Activated CD8-positive, alpha-beta memory T cell treated with anti-CD3 and anti-CD28 coated beads, Interleukin-2, amount 50 U/mL, for 4 hours (primary cell): ENCODE data around the gene FBXO42.
"Not testable (repeated sequence)": the region's sequence is repeated elsewhere in the genome, so short reads cannot be mapped to it uniquely, and the experiment has no call there.

ENCODE experiments used
- DNase-seq: peaks from one replicate; pipeline ENCODE4 v3.0.0-alpha.2; 2020

The FBXO42 gene

DNA sequence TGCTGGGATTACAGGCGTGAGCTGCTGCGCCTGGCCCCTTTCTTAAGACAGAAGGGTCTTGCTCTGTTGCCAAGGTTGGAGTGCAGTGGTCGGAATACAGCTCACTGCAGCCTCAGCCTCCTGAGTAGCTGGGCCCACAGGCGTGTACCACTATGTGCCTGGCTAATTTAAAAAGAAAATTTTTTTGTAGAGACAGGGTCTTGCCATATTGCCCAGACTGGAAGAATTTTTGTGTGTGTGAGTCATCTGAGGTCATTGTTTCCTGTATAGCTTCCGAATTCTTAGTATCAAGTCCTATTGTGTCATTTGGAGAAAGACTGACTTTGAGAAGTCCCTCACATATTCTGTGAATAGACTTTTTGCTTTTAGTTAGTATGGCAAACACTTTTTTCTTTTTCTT is 19.4 kb upstream of the FBXO42 start:
- no peak for DNase-seq

- no peak for DNase-seq
Observed at GRCh38 chr1:16369821-16370220, 17.5 kb upstream of the FBXO42 start.

- DNase-seq = no peak
Observed at GRCh38 chr1:16367968-16368890, 15.9 kb upstream of the FBXO42 start.

DNA sequence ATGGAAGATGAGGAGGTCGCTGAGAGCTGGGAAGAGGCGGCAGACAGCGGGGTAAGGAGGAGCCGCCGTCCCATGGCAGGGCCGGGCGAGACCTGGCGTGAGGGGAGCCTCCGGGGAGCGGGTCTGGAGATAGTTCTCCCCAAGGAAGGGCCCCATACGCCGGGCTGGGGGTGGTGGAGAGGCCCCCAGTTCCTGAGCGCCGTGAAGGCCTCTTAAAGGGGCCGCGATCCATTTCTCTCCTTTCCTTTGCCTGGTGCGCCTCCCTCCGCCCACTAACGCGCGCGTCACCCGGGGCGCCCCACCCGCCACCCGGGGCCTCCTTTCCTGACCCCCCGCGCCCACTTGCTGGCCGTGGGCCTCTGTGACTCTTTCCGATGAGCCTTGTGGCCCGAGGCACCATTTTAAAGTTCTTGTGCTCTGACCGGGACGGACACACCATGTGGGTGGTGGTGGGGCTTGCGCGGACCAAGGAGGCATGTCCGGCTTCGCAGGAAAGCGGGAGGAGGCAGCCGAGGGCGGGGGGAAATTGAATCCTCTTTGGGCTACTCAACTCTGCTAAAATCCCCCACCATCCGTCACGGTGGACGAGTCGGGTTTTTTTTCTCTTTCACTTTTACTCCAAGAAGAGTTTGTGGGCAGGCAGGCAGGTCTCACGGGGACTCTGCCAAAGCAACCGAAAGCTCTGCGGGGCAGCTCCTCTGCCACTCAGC is 15.1 kb upstream of the FBXO42 start:
- peak; percentile 87 for DNase-seq

- peak; percentile 93 for DNase-seq
Observed at GRCh38 chr1:16366722-16367257, 14.5 kb upstream of the FBXO42 start, which contains the start of gene SZRD1. Gene SZRD1 (plus strand): TSS chr1:16367242. CDS start chr1:16367258, 16 bp downstream.

DNA sequence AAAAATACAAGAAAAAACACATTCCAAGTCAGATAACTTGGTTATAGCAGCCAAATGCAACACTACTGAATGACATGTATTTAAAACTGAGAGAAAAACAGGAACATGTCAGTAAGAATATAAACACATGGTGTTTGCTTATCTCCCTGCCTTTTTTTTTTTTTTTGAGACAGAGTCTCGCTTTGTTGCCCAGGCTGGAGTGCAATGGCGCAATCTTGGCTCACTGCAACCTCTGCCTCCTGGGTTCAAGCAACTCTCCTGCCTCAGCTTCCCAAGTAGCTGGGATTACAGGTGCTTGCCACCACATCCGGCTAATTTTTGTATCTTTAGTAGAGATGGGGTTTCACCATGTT is 12.8 kb upstream of the FBXO42 start:
- not testable (repeated sequence) for DNase-seq

DNA sequence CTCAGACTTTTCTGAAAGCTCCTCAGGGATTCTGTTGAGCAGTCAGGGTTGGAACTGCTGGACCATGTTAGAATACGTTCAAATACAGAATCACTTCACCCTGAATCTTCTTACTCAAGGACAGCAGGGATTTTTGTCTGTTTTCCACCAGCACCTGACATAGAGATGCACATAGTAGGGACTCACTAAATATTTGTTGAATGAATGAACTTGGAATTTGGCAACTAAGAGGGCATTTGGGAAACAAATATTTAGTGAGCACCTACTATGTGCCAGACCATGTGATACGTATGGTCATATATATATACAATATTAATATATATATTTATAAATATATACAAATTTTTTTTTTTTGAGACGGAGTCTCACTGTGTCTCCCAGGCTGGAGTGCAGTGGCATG is 4.6 kb upstream of the FBXO42 start:
- no peak for DNase-seq

- DNase-seq = no peak
Observed at GRCh38 chr1:16354619-16355018, 2.3 kb upstream of the FBXO42 start.

DNA sequence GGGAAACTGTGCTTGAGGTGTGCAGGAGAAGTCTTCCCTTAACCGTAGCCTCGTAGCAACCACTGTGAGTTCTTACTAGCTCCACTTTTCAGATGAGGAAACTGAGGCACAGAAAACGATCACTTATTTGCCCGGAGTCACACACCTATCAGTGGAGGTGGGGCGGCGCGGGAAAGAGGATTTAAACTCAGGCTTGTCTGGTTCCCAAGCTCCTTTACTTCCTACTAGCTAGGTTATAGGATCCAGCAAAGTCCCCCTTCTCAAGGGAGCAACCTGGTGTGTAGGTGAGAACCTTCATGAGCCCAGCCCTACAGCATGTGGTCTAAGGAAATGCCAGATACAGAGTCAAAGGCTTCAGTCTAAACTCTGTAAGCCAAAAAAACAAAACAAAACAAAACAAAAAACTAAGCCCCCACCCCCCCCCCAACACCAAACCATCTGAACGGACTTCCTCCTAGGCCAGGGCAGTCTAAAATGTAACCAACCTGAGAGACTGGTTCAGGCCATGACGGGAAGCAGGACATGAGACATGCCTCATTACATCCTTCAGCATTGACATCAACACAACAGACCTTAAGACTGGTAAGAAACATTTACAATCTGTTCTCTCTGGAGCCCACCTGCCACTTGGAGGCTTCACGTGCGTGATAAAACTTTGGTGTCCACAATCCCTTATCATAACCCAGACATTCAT is 709 bp upstream of the FBXO42 start:
- DNase-seq = no peak

DNA sequence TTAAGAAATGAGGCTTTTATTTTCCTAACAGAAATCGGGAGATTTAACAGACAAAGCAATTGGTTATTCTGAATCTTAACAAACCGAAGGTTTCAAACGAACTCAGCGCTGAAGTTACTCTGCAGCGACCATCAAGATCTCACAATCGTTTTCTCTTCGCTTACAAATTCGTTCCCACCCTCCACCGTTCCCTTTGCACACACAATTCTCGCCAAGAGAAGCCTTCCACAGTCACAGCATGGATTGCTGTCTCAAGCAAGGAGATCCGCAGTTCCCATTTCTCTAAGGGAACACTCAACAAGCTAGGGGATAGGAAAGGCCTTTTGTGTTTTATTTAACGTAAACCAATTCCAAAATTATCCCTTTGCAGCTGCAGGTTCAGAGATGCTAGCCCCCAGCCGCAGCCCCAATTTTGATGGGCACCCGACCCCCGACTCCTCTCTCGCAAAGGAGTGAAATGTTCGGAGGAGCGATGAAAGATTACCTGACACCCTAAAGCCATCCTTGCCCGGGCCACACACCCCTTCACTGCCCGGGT is 755 bp downstream of the FBXO42 start:
- no peak for DNase-seq

DNA sequence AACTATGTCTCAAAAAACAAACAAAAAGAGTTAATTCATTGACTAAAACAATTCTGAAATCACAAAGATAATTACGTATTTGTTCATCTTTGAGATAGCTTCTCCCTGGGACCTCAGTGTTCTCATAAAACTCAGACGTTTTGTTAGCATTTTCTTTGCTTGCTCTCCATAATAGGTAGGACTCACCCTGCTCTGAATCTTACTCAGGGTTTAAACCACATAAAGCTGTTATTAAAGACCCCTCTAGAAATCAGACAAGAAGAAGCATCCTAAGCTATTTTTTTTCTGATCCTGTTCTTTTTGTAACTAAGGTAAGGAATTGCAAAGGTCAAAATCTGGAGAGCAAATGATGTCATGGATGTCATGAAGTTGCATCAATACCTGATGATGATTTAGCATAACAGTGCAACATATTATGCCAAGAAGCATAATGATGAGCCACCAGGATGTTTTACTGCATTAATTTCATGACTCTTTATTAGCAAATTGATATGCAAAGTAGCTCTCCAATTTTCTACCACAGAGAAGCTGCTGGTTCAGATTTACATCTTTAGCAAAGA is 2.4 kb downstream of the FBXO42 start:
- DNase-seq = no peak

DNA sequence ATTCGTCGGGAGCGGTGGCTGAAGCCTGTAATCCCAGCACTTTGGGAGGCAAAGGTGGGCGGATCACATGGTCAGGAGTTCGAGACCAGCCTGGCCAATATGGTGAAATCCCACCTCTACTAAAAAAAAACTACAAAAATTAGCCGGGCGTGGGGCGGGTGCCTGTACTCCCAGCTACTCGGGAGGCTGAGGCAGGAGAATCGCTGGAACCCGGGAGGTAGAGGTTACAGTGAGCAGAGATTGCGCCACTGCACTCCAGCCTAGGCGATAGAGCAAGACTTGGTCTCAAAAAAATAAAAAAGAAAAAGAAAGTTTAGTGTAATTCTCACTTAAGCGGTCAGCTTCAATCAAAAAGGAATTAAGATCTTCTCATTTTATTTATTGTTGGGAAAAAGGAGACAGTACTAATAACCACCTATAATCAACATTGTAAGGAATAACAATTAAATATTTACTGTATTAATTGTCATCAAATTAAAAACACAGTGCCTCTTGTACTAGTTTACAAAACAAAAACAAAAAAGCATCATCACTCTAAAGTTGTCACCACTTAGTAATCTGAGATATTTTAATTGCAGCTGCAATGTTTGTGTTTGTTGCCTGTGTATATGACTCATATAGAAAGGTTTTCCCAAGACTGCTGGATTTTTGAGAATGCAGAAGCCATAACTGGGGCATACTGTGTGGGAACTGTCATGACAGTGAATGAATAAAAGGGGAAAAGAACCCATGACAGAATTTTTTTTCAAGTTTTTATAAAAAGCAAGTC is 3.7 kb downstream of the FBXO42 start:
- DNase-seq = no peak

- not testable (repeated sequence) for DNase-seq
Observed at GRCh38 chr1:16343276-16343675, 9.0 kb downstream of the FBXO42 start.

GRCh38 chr1:16342331-16343062 is 9.8 kb downstream of the FBXO42 start:
- DNase-seq = no peak

DNA sequence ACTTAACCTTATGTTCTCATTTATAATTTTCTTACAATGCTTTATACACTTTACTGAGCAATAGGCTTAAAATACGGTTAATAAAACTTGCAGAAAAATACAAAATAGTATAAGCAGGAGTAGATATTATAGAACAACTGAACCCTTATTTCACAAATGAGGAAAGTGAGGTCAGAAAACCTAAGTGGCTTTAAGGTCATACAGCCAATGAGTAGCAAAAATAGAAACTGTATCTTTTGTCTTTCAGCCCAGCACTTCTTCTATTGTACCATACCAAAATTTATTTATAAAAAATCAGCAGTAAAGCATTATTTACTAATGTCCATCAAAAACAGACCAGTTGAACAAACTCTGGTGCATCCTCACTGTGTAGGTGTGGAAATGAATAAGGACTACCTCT is 11.6 kb downstream of the FBXO42 start:
- DNase-seq = no peak

DNA sequence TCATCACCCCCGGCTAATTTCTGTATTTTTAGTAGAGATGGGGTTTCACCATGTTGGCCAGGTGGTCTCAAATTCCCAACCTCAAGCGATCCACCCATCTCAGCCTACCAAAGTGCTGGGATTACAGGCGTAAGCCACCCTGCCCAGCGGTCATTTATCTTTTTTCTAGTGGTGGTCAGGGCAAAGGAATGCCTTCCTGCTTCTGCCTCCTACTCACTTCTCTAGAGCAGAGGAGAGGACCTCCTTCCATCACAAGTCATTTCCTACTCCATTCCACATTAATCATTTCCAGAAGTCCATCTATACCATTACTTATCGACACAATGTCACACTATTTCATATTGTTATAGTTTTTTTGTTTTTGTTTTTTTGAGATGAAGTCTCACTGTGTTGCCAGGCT is 13.3 kb downstream of the FBXO42 start:
- no peak for DNase-seq

- DNase-seq = no peak
Observed at GRCh38 chr1:16334655-16335340, 17.5 kb downstream of the FBXO42 start.

DNA sequence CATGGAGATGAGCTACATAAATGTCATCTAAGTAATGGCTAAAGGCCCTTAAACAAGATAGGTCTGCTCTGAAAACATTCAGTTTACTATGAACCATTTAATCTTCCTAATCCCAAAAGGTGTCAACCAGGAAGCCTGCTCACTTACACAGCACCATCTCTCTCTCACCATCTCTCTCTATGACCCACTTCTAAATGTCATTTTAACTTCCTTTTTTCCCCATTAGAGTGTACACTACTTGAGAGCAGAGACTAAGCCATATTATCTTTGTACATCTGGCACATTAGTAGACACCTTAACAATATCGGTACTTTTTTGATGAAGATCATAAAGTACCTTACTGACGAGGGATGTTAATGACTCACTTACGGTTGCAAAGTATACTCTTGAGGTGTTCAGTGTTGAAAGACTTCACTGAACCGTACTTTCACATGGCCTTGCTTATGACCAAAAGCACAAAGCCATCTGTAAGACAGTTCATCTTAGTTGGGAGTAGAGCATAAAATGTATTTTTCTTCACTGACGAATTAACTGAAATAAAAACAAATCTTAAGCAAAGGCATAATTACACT is 25.4 kb downstream of the FBXO42 start:
- no peak for DNase-seq

GRCh38 chr1:16324456-16324890 is 27.8 kb downstream of the FBXO42 start:
- DNase-seq = no peak
